Ovary (tissue), 9 donors: Measurements from ENCODE around the gene ZBED4. TPM values are rescaled to one million over a fixed set of nuclear protein-coding genes. Genes with fewer than 3 reads are reported as not detected.

Source experiments
- DNase-seq, 5 donors: peaks; one replicate each; pipeline ENCODE4 v3.0.0-alpha.2; 2019 to 2020
- H3K27ac ChIP-seq, 2 donors: fragments of 200-600 bp; one replicate each; pipeline versions ENCODE4 v1.5.1 to v1.8.0; 2019 to 2022
- H3K27me3 ChIP-seq: fragments of 200-600 bp; one replicate; pipeline ENCODE4 v1.8.0; 2022
- H3K36me3 ChIP-seq: fragments of 200-600 bp; sonication (generic); one replicate; pipeline ENCODE4 v1.5.1; 2019
- H3K4me1 ChIP-seq: one replicate; pipeline ENCODE4 v1.8.1; 2013; ENCODE audit warnings: mild to moderate bottlenecking, moderate library complexity; ENCODE audit not compliant: insufficient read depth
- H3K4me3 ChIP-seq: fragments of 200-600 bp; sonication (generic); one replicate; pipeline ENCODE4 v1.5.1; 2017
- H3K9me3 ChIP-seq, 2 donors: fragments of 200-600 bp in 1 of 2; sonication (generic) in 1 of 2; one replicate each; pipeline versions ENCODE4 v1.5.1 to v1.8.1; 2013 to 2019; ENCODE audit warnings: mild to moderate bottlenecking in 1 of 2, moderate library complexity in 1 of 2
- EP300 ChIP-seq: sonication (generic); formaldehyde crosslinking; IDR thresholded peaks from one replicate; pipeline ENCODE4 v1.6.1; 2017; ENCODE audit warnings: antibody characterized with exemption
- POLR2A ChIP-seq: fragments of 450-650 bp; IDR thresholded peaks from one replicate; pipeline ENCODE4 v1.6.1; 2017; ENCODE audit warnings: antibody characterized with exemption, mild to moderate bottlenecking, moderate library complexity
- WGBS, 3 donors: extraction: QIAGEN DNeasy Blood & Tissue Kit in 1 of 3; methylation state at CpG; one replicate each; pipeline versions ENCODE4 v1.1.5 to v1.1.7; 2013 to 2017; 5-methylcytosine and 5-hydroxymethylcytosine counted together
- intact Hi-C, 4 donors: fragments of 100-400 bp; cut with DNase I; formaldehyde crosslinking; loops; one replicate each; pipeline versions ENCODE4 v1.11.0 to v1.15.1; 2022 to 2023
- polyA plus RNA-seq, 2 donors: library from polyadenylated mRNA; stranded (reverse); fragments of 200-250 nt in 1 of 2; fragments of 350-450 nt in 1 of 2; fragmentation: Illumina TruSeq in 1 of 2; extraction: RNeasy Lipid Tissue Mini Kit (QIAGEN cat#74804) in 1 of 2; gene quantifications; one replicate each; pipeline ENCODE4 v1.2.3, GENCODE V29; 2013 to 2014
- total RNA-seq, 7 donors: library from RNA; depleted of rRNA in 2 of 7; stranded (reverse); fragments of >200 nt in 2 of 7; fragmentation: NEBNext Ultra II Directional in 3 of 7; extraction: Animal tissue kit (Norgen Biotek cat#: 25700) in 3 of 7; gene quantifications; one replicate each; pipeline versions ENCODE4 v1.1.0 to v1.2.4, GENCODE V29; 2016 to 2023
- TF ChIP-seq, protein P1 (sequence below), 3 donors: fragments of 450-650 bp in 2 of 3; fragments of 200-600 bp in 1 of 3; IDR thresholded peaks; one replicate each; pipeline versions ENCODE4 v1.5.1 to v1.8.0; 2016 to 2022; ENCODE audit warnings: antibody characterized with exemption in 3 of 3, mild to moderate bottlenecking in 1 of 3
- donor health status: DM: no; HTN: no; CAD: no; lungs with moderate emphysema.
- donor health status: DM: no; HTN: no; CAD: no.
- donor health status: Bipolar disorder and iron deficiency.
- donor health status: DM: yes; HTN: yes; CAD: no.
- donor health status: DM: no; HTN: no; CAD: no.
- donor health status: DM: yes; HTN: yes; CAD: no.

ZBED4 gene
- total and polyA plus RNA-seq, 9 donors = 3.5 to 9.6 (median 7.8) TPM

- Histone ChIP-seq H3K36me3 (no peaks in the 10 kb centered on the region), H3K9me3 (no peaks in the 10 kb centered on the region), H3K4me3 (peak overlapping the region; percentile 42), H3K27me3 (no peaks in the 10 kb centered on the region), H3K4me1 (peaks cover 15% of the 10 kb centered on the region), H3K27ac (peak overlapping the region; percentile 77 to 95)
- intact Hi-C loops = loop anchor here (5.0 kb wide), 2 partner anchors 32 to 37 kb away; no protein-coding TSS in a partner anchor
- TF ChIP-seq, protein P1, sequence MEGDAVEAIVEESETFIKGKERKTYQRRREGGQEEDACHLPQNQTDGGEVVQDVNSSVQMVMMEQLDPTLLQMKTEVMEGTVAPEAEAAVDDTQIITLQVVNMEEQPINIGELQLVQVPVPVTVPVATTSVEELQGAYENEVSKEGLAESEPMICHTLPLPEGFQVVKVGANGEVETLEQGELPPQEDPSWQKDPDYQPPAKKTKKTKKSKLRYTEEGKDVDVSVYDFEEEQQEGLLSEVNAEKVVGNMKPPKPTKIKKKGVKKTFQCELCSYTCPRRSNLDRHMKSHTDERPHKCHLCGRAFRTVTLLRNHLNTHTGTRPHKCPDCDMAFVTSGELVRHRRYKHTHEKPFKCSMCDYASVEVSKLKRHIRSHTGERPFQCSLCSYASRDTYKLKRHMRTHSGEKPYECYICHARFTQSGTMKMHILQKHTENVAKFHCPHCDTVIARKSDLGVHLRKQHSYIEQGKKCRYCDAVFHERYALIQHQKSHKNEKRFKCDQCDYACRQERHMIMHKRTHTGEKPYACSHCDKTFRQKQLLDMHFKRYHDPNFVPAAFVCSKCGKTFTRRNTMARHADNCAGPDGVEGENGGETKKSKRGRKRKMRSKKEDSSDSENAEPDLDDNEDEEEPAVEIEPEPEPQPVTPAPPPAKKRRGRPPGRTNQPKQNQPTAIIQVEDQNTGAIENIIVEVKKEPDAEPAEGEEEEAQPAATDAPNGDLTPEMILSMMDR (IDR thresholded peaks at IDR 0.05) = no peak
- no peak for TF ChIP-seq POLR2A
- TF ChIP-seq EP300 = no peak
- WGBS, 3 donors = 15 to 54% (median 51%) methylated on average over 10 to 56 of the region's 56 CpGs
- DNase-seq = peak; percentile 87 to 92 (median 89)
Measured at GRCh38 chr22:49934891-49935557, 81.4 kb downstream of the ZBED4 start.

GRCh38 chr22:49935561-49935960 lies 81.9 kb downstream of the ZBED4 start:
- no peaks in the 10 kb centered on the region for H3K36me3 ChIP-seq
- H3K9me3 ChIP-seq = no peaks in the 10 kb centered on the region
- H3K27ac ChIP-seq = peak overlapping the region; percentile 77 to 95
- 4 to 21% (median 10%) methylated on average over 2 to 16 of the region's 16 CpGs for WGBS, 3 donors
- intact Hi-C loops = loop anchor here in 1 of 4 donors (5.0 kb wide), 1 partner anchor 37 kb away; no protein-coding TSS in a partner anchor
- peak overlapping the region; percentile 42 for H3K4me3 ChIP-seq
- TF ChIP-seq, protein P1 (IDR thresholded peaks at IDR 0.05) = no peak
- no peak for TF ChIP-seq EP300
- TF ChIP-seq POLR2A = no peak
- peaks cover 15% of the 10 kb centered on the region for H3K4me1 ChIP-seq
- DNase-seq = no peak
- no peaks in the 10 kb centered on the region for H3K27me3 ChIP-seq

- peak; percentile 94 to 96 (median 96) for DNase-seq
- 3 to 7% (median 3%) methylated on average over 22 to 52 of the region's 52 CpGs for WGBS, 3 donors
- no peaks in the 10 kb centered on the region for H3K36me3 ChIP-seq
- TF ChIP-seq POLR2A (peak; percentile 39), EP300 (peak; percentile 71)
- TF ChIP-seq, protein P1 (IDR thresholded peaks at IDR 0.05) = no peak
- H3K4me1 ChIP-seq = peaks cover 15% of the 10 kb centered on the region
- H3K27me3 ChIP-seq = no peaks in the 10 kb centered on the region
- peak overlapping the region; percentile 58 to 95 for H3K27ac ChIP-seq
- H3K4me3 ChIP-seq = peak overlapping the region; percentile 42
- intact Hi-C loops = loop anchor here in 1 of 4 donors (5.0 kb wide), 1 partner anchor 36 kb away; no protein-coding TSS in a partner anchor
- H3K9me3 ChIP-seq = no peaks in the 10 kb centered on the region
Measured at GRCh38 chr22:49936018-49936972, 82.7 kb downstream of the ZBED4 start.

- 39 to 56% (median 45%) methylated on average over 21 of the region's 21 CpGs for WGBS, 3 donors
- Histone ChIP-seq H3K4me3 (no peak overlapping the region), H3K9me3 (no peaks in the 10 kb centered on the region), H3K27ac (peak overlapping the region; percentile 58 to 95), H3K36me3 (no peaks in the 10 kb centered on the region), H3K27me3 (no peaks in the 10 kb centered on the region), H3K4me1 (peaks cover 15% of the 10 kb centered on the region)
- no peak for DNase-seq
- TF ChIP-seq EP300 (no peak), POLR2A (no peak)
- TF ChIP-seq, protein P1 (IDR thresholded peaks at IDR 0.05) = no peak
- intact Hi-C loops = loop anchor here in 1 of 4 donors (5.0 kb wide), 1 partner anchor 35 kb away; no protein-coding TSS in a partner anchor
Measured at GRCh38 chr22:49936973-49937757, 83.5 kb downstream of the ZBED4 start.
